CD1c-positive myeloid dendritic cell (primary cell): ENCODE measurements around the gene HOXA7.

ENCODE experiments used
- DNase-seq: peaks from one replicate; pipeline ENCODE4 v3.0.0-alpha.2; 2016; ENCODE audit errors: extremely low spot score

The HOXA7 gene

DNA sequence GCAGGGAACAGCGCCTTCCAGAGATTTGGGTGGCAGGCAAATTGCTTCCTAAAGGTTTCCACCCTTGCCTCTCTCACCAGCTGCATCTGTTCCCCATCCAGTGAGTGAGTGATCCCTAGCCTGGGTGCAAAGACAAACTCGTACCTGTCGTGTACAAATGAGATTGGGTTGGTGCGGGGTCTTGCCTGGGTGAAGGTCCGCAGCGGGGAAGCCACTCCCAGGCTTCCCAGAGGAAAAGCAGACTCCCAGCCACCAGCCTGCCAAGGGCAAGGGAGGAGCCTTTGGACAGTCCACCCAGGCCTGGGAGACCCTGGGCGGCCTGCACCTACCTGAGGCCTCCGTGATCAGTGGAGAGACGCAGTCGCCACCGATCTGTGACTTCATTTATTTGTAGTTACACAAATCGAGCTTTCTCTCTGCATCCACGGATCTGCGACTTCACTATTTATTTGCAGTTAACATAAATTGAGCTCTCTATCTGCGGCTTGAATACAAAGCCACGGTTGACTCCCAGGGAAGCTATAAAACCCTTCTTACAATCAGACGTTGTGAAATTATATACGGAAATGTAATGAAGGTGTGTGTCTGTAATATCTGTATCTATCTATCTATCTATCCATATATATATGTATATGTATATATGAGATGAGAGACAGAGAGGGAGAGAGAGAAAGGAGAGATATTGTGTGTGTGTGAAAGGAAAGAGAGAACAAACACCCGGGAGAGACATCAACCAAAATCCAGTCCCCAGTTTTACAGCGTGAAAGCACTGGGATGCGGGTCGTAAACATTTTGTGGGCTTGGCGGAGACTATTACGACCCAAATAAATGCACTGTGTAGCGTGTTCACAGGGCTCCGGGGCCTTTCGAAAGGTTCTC lies 3.0 kb upstream of the HOXA7 start:
- DNase-seq: no peak

DNA sequence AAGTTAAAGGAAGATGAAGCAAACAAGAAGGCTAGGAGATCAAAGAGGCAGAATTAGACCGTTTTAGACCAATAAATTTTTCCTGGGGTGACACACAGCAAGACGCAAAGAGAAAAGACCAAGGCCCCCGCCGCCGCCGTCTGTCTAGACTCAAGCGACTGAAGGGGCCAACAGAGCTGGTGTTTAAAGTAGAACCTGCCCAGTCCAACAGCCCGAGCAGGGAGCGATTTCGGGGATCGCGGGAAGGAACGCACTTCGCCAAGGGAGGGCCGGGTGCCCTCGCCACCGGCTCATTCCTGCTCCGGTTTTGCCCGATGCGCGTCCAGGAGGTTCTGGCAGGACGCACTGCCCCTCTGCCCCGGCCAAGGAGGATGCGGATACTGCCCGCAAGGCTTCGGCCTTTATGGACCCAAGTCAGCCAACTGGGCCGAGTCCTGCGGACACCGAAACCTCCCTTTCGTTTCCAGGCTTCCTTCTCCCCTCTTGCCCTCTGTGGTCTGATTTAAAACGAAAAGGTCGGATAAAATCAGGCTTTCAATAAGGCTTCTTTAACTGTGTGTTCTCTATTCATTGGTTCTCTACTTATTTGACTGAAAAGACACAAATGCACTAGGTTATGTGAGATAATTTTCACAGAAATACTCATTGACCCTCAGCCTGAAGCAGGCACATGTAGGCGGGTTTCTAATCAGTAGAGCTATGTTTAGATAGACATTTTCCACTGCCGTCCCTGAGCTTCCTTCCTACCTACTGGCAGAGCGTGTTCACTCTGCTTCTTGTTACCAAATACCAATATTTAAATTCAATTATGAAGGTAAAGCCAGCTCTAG lies 2.2 kb upstream of the HOXA7 start:
- DNase-seq: no peak

DNA sequence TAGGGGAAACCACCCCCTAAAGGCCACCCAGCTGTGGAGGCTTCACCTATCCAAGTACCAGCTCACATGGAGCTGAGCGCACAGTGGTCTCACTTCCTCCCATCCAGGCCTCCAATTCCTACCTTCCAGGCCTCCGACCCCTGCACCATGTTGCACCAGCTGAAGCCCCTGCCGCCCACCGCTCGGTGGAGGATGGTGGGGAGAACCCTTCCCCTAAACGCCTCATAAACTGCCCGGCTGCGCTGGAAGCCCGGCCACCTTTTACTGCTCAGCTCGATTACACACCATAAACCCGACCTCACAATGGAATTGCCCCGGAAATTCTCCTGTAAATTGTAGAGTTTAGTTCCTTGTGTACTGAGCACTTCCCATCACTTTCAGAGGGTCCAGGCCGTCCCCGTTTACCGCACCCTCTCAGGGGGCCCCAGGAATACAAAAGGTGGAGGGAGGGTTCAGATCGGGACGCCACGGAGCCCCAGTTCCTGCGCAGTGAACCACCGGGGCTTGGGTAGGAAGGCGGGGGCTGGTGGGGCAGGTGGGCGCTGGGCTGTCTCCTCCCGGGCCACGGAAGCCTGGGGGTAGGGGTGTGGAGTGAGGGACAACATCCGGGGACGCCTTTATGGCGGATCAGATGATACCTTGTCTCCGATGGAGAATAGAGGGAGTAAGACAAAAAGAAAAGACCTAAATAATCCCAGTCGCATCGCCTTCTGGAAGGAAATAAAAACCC lies 1.4 kb upstream of the HOXA7 start:
- DNase-seq: no peak

DNA sequence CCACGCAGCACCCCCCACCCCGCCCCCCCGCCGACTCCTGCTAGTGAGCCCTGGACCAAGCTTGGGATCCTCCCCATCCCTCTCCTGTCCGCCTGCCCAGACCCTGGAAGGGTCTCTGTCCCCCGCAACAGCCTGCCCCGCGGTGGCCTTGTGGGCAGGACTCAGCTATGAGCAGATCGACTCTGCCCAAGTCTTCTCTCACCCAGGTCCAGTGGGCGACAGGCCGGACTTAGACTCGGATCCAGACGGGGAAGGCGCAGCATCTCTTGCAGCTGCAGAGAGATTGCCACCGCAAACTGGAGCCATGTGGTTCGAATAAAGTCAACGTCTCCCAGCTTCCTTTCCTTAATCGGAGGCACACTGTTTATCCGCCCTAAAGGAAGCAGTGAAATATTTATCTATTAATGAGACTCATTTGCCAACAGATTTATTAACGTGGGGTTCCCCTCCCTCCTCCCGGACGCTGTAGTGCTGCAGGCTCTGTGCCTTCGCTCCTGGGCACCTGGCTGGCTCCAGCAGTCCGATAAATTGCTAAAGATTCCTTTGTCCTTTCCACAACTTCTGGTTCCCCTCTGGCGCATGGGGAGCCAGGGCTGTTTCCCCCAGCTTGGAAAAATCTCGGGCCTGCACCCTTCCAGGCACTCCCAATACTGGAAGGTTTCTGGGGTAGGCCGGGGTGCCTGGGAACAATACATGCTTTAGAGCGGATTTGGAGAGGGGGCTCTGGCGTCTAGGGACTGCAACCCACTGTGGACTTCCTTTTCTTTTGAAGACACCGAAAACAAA lies 634 bp upstream of the HOXA7 start:
- no peak for DNase-seq

DNA sequence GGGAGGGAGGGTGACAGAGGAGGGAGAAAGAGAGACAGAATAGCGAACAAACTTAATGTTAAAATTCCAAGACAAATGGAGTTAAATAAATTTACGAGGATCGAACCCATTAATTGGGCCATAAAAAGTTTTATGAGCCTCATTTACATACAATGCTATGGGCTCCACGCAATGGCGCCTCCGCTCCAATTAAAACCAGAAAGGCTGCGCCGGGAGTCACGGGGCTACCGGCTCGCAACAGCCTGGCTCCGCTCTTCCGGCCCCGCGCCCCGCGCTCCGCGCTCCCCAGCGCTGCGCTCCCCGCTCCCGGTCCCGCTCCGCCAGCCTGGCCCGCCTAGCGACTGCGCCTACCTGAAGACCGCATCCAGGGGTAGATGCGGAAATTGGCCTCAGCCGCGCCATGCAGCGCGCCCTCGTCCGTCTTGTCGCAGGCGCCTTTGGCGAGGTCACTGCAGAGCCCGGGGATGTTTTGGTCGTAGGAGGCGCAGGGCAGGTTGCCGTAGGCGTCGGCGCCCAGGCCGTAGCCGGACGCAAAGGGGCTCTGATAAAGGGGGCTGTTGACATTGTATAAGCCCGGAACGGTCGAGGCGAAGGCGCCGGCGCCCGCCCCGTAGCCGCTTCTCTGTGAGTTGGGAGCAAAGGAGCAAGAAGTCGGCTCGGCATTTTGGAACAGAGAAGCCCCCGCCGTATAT lies 513 bp downstream of the HOXA7 start:
- DNase-seq: no peak

DNA sequence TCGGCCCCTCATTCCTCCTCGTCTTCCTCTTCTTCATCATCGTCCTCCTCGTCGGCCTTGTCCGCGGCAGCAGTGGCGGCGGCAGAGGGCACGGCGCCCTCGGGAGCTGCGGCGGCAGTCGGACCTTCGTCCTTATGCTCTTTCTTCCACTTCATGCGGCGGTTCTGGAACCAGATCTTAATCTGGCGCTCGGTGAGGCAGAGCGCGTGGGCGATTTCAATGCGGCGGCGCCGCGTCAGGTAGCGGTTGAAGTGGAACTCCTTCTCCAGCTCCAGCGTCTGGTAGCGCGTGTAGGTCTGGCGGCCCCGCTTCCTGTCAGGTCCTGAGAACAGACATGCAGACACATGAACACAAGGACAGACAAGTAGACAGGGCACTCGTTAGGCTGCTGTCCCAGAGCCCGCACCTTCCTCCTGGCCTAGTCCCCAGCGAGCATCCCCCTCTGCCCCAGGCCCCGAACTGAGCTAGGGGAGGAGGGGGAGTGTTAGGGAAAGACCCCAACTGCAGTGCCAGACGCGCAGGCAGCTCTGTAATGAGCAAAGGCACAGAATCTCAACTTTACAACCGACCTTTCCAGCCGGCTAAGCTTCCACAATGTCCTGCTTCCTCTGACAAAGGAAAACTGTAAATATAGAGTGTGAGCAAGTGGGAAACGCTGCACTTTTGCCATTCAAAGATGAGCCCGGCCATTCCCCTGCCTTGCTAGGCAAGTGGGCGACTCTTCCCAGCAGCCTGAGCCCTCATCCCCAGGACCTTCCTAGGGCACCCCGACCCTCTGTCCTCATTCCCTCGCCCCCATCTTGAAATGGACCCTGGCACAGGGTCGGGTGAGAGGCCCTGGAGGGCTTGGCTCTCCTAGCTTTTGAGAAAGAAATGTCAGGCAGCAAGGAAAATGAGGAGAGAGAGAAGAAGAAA lies 1.3 kb downstream of the HOXA7 start:
- DNase-seq: no peak

DNA sequence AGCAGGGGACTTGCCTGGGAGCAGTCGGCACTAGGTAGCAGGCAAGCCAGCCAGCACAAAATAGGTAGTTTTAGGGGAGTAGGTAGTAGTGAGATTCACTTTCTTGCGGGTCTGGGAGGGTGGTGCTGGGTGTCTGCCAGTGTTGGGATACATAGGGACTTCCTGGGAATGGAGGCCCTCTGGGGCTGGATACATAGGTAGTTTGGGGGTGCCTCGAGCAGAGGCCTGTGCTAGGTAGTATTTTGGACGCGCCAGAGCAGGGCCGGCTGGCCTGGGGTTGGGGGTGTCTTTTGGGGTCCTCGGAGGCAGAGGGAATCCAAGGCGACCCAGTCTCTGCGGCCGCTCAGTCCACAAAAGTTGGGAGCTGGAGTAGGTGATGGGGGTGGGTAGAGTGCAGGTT lies 2.1 kb downstream of the HOXA7 start:
- DNase-seq: no peak

DNA sequence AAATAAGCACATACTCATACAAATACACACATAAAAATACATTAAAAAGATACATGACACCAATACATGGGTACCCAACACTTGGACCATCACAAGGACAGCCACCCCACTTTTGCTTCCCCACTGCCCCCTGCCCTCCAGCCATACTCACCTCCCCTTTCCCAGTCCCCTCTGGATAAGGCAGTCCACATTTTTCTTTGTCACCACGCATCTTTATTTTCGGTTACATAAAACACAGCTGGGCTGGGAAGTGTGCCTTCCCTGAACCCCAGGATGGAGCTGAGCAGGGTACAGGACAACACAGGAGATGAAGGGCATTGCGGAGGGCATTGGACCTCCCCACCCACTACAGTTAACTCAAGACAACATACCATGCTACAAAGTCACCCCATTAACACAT lies 2.9 kb downstream of the HOXA7 start:
- DNase-seq: no peak

DNA sequence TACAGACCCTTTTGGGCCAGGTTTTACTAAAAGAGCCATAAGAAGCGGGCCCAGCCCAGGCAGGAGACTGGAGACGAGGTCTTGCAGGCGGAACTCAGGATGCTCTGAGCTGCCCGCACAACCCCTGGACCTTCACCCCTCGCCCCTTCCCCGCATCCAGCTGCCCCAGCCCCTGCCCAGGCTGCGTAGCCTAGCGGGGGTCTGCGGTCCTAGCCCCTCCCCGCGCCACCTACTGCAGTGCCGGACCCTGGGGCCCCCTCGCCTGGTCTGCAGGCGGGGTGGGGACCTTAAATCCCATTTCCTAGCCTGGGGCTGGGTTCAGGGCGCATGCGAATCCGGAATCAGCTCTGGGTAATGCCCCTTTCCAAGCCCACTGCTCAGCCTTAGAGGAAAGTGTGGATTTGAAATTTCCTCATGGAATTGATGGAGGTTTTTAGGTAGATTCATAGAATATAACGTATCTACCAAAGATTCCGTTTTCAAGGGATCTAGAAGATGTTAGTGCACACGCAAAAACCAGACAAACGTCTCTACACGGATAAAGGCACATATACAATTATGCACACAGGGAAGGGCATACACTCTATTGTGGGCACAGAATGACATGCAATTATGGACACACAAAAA lies 3.5 kb downstream of the HOXA7 start:
- no peak for DNase-seq

DNA sequence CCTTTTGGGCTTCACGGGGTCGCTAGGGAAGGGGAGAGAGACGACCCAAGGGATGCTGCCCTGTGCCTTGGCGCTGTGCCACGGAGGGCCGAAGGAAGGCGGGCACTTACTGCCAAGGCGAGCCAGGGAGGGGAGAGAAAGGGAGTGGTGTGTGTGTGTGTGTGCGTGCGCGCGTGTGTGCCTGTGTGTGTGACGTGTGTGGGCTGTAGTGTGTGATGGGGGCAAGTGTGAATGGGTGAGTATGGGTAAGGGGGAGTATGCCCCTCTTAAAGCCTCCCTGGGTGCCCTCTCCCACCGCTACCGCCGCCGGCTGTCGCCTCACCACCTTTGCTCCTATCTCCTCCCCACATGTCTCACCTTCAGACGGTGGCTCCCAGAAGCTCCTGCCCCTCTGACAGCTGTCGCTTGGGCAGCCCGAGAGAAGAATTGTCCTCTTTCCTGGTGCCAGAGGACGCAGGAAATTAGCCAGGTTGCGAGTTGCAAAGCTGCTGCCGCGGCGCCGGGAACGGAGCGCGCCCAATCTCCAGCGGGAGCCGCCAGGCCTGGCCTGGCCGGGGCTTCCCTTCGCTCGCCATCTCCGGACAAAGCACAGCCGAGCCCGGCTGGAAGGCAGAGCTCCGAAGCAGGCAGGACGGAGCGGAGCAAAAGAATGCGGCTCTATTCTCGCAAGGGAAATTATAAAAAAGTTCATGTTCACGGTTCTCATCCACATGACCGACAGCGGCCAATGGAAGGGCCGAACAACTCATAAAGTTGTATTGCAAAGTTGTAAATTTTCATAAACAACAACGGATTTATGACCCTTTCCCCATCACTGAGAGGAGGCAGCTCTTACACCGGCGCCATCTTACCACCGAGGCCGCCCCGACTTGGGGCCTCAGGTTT lies 4.3 kb downstream of the HOXA7 start, which contains the start of gene HOXA3:
TSS of gene HOXA3 (minus strand) at position 653 of the 885 bp plus-strand sequence. CDS start 41,943 bp downstream, outside the sequence.
- DNase-seq: no peak

DNA sequence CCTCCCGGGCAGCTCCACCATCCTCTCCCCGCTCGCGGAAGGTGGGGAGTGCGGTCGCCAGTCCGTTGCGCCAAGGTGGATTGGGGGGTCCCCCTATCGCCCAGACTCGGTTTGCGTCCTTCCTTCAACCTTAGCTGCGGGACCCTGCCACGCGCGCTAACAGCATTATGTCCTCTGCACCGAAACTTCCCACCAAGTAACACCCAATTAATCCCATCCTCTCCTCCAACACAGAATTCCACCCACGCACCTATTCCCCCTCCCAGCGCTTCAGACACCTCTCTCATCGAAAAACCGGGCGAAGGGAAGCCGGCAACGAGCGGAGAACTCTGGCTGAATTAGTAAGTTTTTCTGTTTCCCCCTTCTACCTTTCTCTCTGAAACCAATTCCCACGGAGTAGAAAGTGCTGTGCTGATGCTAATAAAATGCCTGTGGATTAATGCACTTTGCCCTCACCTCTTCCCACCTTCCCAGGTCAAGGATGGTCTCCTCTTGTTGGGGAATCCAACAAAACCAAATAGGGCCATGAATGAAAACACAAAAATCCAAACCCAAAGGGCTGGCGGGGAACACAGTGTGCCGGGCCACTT lies 5.0 kb downstream of the HOXA7 start:
- no peak for DNase-seq

DNA sequence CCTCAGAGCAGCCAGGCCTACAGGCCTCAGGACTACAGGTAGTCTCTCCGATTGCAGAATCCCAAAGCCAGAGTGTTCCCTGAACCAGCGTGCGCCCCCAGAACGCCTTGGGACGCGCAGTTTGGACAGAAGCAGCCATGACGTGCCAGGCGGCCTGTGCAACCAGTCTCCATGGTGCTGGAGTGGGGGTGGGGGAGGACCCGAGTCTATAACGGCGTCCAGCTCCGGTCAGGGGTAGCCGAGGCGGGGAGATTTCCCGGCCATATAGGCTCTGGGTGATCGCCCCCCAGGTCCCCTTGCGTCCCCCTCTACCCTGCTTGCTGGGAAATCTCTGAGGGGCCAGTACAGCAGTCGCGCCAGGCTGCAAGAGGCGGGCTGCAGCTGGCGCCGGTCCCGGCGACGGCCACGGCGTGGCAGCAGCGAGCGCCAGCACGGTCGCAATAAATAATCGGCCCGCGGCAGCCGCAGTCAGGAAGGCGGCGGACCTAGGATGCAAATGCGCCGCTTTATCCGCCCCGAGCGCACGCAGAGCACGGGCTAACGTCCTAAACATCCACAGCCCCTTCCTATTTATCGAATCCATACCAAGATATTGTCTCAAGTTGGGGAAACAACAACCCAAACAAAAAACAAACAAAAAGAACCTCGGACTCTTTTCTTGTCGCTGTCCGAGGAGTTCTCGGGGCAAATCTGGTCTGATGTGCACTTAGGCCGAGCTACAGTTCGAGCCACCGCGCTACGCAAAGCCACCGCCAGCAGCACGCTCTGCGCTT lies 5.7 kb downstream of the HOXA7 start:
- DNase-seq: peak; percentile 81

DNA sequence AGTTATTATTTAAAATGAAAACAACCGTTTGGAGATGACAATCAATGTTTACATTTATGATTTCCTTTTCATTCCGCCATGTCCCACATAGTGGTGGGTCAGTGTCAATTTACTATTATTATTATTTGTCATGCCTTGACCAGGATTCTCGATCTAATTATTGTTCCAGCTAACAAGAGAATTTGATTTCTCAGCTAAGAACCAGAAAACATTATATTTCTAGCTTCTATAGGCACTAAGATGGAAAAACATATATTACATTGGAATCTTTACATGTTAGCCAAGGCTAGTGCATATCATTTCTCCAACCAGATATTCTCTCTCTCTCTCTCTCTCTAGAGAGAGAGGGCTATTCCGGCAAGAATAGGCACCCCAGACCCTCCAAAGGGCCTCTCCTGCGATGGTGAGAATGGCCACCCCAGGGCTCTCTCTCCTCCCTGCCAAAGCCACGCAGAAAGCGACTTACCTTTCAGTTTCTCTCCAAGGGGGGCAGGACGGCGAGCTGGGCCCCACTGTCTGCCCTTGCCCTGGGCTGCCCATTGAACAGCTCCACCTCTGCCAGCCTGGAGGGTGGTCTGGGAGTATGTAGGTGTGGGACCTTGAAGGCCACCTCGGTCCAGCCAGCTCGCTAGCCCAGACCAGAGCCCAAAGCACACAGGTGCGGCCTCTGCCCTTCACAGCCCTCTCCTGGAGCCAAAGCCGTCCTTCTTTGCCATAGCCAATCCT lies 6.5 kb downstream of the HOXA7 start:
- no peak for DNase-seq

DNA sequence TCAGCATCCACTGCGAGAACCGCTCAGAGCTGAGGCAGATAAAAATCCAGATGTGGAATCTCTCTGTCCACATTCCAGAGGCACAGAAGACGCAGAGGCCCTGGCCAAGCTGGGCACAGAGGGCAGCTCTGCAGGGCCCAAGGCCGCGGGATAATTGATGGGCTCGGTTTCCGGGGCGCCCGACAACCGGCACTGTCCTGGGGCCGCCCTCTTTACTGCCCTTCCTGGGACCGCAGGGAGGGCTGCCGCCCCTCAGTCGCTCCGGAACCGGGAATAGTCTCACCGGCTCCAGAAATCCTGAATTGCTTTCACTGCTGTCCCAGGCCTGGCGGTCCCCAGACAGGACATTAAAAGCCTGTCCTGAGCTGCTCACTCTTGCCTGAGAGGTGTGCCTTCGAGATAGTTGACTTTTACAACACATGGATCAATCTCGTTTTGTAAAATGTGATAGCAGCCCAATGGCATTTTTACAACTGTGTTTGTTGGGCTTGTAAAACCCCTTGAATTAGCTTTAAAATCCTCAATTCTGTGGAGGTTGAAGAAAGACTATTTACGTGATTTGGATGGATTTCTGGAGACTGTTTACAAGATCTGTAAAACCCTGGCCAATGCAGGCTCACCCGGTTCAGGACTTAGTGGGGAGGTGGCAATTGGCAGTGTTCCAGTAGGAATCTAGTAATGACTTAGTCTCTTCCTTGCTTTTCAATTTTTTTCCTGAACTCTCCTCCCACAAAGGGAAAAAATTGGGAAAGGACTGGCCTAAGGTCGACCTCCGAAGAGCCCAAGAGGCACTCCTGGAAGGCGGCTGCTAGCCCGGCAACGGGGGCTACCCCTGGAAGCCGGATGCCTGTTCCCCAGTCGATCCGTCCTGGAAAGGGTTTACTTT lies 7.5 kb downstream of the HOXA7 start:
- no peak for DNase-seq

DNA sequence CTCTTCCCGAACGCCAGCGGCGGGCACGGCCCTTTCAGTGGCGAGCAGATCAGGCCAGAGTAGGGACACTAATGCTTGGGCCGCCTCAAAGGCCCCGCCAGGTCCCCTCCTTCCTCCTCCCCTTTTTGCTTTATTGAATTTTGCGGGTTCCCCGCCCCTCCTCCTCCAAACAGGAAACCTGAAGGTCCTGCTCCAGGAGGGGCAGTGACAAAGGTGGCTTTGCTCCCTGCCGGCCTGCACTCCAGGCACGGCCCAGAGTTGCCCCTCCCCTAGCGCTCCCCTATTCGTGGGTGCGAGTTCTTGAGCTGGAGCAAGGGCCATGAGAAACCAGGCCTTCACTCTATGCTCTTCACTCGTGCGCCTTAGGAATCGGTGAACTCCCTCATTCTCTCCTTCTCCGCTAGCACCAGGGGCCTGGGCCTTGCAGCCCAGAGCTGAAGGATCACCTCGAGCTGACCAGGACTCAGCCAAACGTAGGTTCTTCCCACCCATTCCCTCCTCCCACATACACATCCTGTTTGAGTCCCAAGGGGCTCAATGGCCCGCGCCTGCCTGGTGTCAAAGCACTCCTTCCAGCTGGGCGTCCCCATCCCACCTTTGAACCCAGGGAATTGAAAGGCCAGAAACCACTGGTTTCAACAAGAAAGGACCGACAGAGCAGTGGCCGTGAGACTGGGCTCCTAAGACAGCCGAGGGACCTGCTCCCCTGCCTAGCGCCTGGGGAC lies 8.3 kb downstream of the HOXA7 start:
- no peak for DNase-seq
